ENCODE results near the gene TMEM72. TPM values are rescaled to one million over a fixed set of nuclear protein-coding genes. Genes with fewer than 3 reads are reported as not detected.

TMEM72 gene
- total RNA-seq, 1 donor from 2014 or later = not detected

GRCh38 chr10:44968500-44969400 is 57.6 kb downstream of the TMEM72 start:
- Mint-ChIP-seq H3K36me3 (ENCODE audit: low read depth, unreplicated experiment) (no peaks in the 10 kb centered on the region), H3K4me3 (ENCODE audit: unreplicated experiment) (no peak overlapping the region), H3K27ac (ENCODE audit: unreplicated experiment) (no peak overlapping the region), H3K9me3 (ENCODE audit: unreplicated experiment) (no peaks in the 10 kb centered on the region), H3K27me3 (ENCODE audit: unreplicated experiment) (peaks cover 13% of the 10 kb centered on the region), H3K4me1 (ENCODE audit: unreplicated experiment) (peaks cover 31% of the 10 kb centered on the region)
- DNase-seq (ENCODE audit: low spot score) = no peak
- no peak for TF ChIP-seq CTCF (IDR thresholded peaks at IDR 0.05; ENCODE audit: unreplicated experiment)

- Mint-ChIP-seq H3K4me3 (ENCODE audit: unreplicated experiment) (no peak overlapping the region), H3K36me3 (ENCODE audit: low read depth, unreplicated experiment) (no peaks in the 10 kb centered on the region), H3K27ac (ENCODE audit: unreplicated experiment) (no peak overlapping the region), H3K27me3 (ENCODE audit: unreplicated experiment) (peaks cover 8% of the 10 kb centered on the region), H3K4me1 (ENCODE audit: unreplicated experiment) (peaks cover 21% of the 10 kb centered on the region), H3K9me3 (ENCODE audit: unreplicated experiment) (no peaks in the 10 kb centered on the region)
- DNase-seq (ENCODE audit: low spot score) = no peak
- no peak for TF ChIP-seq CTCF (IDR thresholded peaks at IDR 0.05; ENCODE audit: unreplicated experiment)
Measured at GRCh38 chr10:44969854-44970253, 58.7 kb downstream of the TMEM72 start.

GRCh38 chr10:44970812-44971395 is 59.8 kb downstream of the TMEM72 start:
- Mint-ChIP-seq H3K27me3 (ENCODE audit: unreplicated experiment) (peaks cover 8% of the 10 kb centered on the region), H3K4me1 (ENCODE audit: unreplicated experiment) (peaks cover 23% of the 10 kb centered on the region), H3K36me3 (ENCODE audit: low read depth, unreplicated experiment) (no peaks in the 10 kb centered on the region), H3K4me3 (ENCODE audit: unreplicated experiment) (no peak overlapping the region), H3K9me3 (ENCODE audit: unreplicated experiment) (no peaks in the 10 kb centered on the region), H3K27ac (ENCODE audit: unreplicated experiment) (no peak overlapping the region)
- no peak for DNase-seq (ENCODE audit: low spot score)
- TF ChIP-seq CTCF (IDR thresholded peaks at IDR 0.05; ENCODE audit: unreplicated experiment) = no peak

GRCh38 chr10:44971434-44971833 is 60.3 kb downstream of the TMEM72 start:
- Mint-ChIP-seq H3K36me3 (ENCODE audit: low read depth, unreplicated experiment) (no peaks in the 10 kb centered on the region), H3K4me3 (ENCODE audit: unreplicated experiment) (no peak overlapping the region), H3K4me1 (ENCODE audit: unreplicated experiment) (peaks cover 25% of the 10 kb centered on the region), H3K27ac (ENCODE audit: unreplicated experiment) (no peak overlapping the region), H3K9me3 (ENCODE audit: unreplicated experiment) (no peaks in the 10 kb centered on the region), H3K27me3 (ENCODE audit: unreplicated experiment) (peaks cover 9% of the 10 kb centered on the region)
- no peak for DNase-seq (ENCODE audit: low spot score)
- TF ChIP-seq CTCF (IDR thresholded peaks at IDR 0.05; ENCODE audit: unreplicated experiment) = no peak
